Progenitor cell of endocrine pancreas (in vitro differentiated cells): Measurements from ENCODE around the gene NPEPL1. TPM values are rescaled to one million over a fixed set of nuclear protein-coding genes. Genes with fewer than 3 reads are reported as not detected.
A peak's percentile ranks its signal among the peaks of the same experiment; 100 is the strongest.
"Not testable (repeated sequence)": the region's sequence is repeated elsewhere in the genome, so short reads cannot be mapped to it uniquely, and the experiment has no call there.

Experiments
- DNase-seq: peaks from one replicate; pipeline ENCODE4 v3.0.0; 2021; ENCODE audit warnings: low spot score; ENCODE audit not compliant: unreplicated experiment
- H3K27ac Mint-ChIP-seq: 2 replicates; pipeline ENCODE4 v1.8.0; 2021; ENCODE audit warnings: mild to moderate bottlenecking, moderate library complexity, mixed read lengths
- H3K27me3 Mint-ChIP-seq: 2 replicates; pipeline ENCODE4 v1.8.0; 2021; ENCODE audit warnings: mixed read lengths
- H3K36me3 Mint-ChIP-seq: 2 replicates; pipeline ENCODE4 v1.8.0; 2022; ENCODE audit warnings: mixed read lengths; ENCODE audit not compliant: insufficient read depth
- H3K4me1 Mint-ChIP-seq: 2 replicates; pipeline ENCODE4 v1.8.0; 2021; ENCODE audit warnings: low read depth, mixed read lengths
- H3K4me3 Mint-ChIP-seq: 2 replicates; pipeline ENCODE4 v1.8.0; 2021; ENCODE audit warnings: low read depth, mild to moderate bottlenecking, moderate library complexity, mixed read lengths
- H3K9me3 Mint-ChIP-seq: 2 replicates; pipeline ENCODE4 v1.8.0; 2021; ENCODE audit warnings: low read depth, mixed read lengths
- long read RNA-seq: library from polyadenylated mRNA; unstranded; transcript quantifications from one replicate; pipeline ENCODE4 v2.0.0, GENCODE V29; 2020
- total RNA-seq: library from RNA; stranded (reverse); gene quantifications from 2 replicates; pipeline ENCODE4 v1.2.1, GENCODE V29; 2021
- TF ChIP-seq, protein P1 (sequence below): fragments of 200-600 bp; sonication (generic); IDR thresholded peaks from one replicate; pipeline ENCODE4 v1.5.0; 2021; ENCODE audit warnings: antibody characterized with exemption, mild to moderate bottlenecking; ENCODE audit not compliant: unreplicated experiment

Gene NPEPL1, protein sequence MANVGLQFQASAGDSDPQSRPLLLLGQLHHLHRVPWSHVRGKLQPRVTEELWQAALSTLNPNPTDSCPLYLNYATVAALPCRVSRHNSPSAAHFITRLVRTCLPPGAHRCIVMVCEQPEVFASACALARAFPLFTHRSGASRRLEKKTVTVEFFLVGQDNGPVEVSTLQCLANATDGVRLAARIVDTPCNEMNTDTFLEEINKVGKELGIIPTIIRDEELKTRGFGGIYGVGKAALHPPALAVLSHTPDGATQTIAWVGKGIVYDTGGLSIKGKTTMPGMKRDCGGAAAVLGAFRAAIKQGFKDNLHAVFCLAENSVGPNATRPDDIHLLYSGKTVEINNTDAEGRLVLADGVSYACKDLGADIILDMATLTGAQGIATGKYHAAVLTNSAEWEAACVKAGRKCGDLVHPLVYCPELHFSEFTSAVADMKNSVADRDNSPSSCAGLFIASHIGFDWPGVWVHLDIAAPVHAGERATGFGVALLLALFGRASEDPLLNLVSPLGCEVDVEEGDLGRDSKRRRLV
- total RNA-seq = 55.4 and 56.3 TPM in 2 replicates
- long read RNA-seq, transcript NPEPL1-201 (12 exons, 2,378 nt) = major isoform, 5 of 20 reads
- long read RNA-seq, partial matches to known transcripts = 1 of 20 reads
- long read RNA-seq, other reads (novel, unspliced or antisense) = 13 of 20 reads

DNA sequence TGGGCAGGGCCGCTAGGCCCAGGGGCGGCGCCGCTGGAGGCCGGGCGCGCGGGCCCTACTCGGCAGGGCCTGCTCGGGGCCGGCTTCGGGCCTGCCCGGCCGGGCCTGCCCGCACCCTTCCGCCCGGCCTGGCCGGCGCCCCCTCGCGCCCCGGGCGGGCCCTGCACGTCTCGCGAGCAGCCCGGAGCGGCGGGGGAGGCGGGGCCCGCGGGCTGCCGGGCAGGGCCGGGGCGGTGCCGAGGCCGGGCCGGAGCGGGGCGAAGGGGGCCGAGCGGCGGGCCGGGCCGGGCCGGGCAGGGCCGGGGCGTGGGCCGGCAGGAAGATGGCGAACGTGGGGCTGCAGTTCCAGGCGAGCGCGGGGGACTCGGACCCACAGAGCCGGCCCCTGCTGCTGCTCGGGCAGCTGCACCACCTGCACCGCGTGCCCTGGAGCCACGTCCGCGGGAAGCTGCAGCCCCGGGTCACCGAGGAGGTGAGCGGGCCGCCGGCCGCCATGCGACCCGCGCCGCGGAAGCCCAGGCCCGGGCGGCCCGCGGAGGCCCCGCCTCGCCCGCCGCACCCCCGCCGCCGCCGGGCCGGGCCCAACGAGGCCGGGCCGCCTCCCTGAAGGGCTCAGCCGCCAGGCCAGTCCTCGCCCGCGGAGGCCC, at the start of gene NPEPL1:
Gene NPEPL1, plus strand, starts transcription at position 222 of the 647 bp plus-strand sequence. Its CDS starts 101 bp downstream, at position 323.
- DNase-seq = peak; percentile 65

GRCh38 chr20:58642896-58643295, 49.7 kb upstream of the NPEPL1 start:
- not testable (repeated sequence) for H3K4me1 Mint-ChIP-seq, H3K9me3 Mint-ChIP-seq, H3K27ac Mint-ChIP-seq, H3K36me3 Mint-ChIP-seq, DNase-seq, H3K4me3 Mint-ChIP-seq
- H3K27me3 Mint-ChIP-seq = peaks cover 33% of the 10 kb centered on the region

More for the DNA sequence above, at the start of gene NPEPL1:
- Mint-ChIP-seq H3K27me3 (no peaks in the 10 kb centered on the region), H3K4me3 (peak within 1 kb of the TSS; percentile 67), H3K4me1 (no peaks in the 10 kb centered on the region), H3K9me3 (no peaks in the 10 kb centered on the region), H3K36me3 (peaks cover 6% of the 10 kb centered on the region), H3K27ac (peak within 1 kb of the TSS; percentile 86)
- TF ChIP-seq, protein P1, sequence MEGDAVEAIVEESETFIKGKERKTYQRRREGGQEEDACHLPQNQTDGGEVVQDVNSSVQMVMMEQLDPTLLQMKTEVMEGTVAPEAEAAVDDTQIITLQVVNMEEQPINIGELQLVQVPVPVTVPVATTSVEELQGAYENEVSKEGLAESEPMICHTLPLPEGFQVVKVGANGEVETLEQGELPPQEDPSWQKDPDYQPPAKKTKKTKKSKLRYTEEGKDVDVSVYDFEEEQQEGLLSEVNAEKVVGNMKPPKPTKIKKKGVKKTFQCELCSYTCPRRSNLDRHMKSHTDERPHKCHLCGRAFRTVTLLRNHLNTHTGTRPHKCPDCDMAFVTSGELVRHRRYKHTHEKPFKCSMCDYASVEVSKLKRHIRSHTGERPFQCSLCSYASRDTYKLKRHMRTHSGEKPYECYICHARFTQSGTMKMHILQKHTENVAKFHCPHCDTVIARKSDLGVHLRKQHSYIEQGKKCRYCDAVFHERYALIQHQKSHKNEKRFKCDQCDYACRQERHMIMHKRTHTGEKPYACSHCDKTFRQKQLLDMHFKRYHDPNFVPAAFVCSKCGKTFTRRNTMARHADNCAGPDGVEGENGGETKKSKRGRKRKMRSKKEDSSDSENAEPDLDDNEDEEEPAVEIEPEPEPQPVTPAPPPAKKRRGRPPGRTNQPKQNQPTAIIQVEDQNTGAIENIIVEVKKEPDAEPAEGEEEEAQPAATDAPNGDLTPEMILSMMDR = peak; percentile 20

DNA sequence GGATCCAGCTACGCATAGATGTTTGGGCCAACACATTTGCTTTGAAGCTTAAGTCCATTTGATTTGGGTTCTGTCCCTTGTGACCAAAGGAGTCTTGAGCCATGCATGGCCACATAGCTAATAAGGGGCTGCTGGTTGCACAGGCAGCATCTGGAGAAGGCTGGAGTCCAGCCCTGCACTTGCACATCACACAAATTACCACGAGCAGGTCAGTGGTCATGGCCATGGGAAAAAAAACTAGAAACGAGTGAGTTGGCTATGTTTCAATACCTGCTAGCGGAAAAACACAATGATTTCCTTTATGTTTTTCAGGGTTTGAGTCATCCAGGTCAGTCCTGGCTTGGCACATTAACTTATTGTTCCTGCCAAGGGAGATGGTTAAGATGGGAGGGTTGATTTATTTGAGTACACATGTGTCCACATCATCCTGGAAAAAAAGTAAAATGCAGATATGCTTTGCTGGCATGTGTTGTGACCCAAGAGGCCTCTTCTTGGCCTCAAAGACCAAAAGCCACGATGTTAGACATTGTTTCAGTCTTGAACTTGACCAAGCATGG, 47.1 kb upstream of the NPEPL1 start:
- Mint-ChIP-seq H3K36me3 (no peaks in the 10 kb centered on the region), H3K27me3 (peaks cover 23% of the 10 kb centered on the region), H3K27ac (no peak overlapping the region), H3K4me1 (peaks cover 5% of the 10 kb centered on the region), H3K4me3 (no peak overlapping the region), H3K9me3 (no peaks in the 10 kb centered on the region)
- DNase-seq = no peak
- TF ChIP-seq, protein P1 = no peak

- Mint-ChIP-seq H3K4me3 (no peak overlapping the region), H3K27ac (no peak overlapping the region), H3K36me3 (no peaks in the 10 kb centered on the region), H3K27me3 (peaks cover 20% of the 10 kb centered on the region), H3K4me1 (peaks cover 5% of the 10 kb centered on the region), H3K9me3 (no peaks in the 10 kb centered on the region)
- TF ChIP-seq, protein P1 = no peak
- DNase-seq = no peak
Observed at GRCh38 chr20:58646257-58646656, 46.3 kb upstream of the NPEPL1 start.

GRCh38 chr20:58646703-58647102, 45.9 kb upstream of the NPEPL1 start:
- Mint-ChIP-seq H3K27me3 (peaks cover 20% of the 10 kb centered on the region), H3K4me3 (no peak overlapping the region), H3K27ac (no peak overlapping the region), H3K36me3 (no peaks in the 10 kb centered on the region), H3K9me3 (no peaks in the 10 kb centered on the region), H3K4me1 (peaks cover 7% of the 10 kb centered on the region)
- TF ChIP-seq, protein P1 = no peak
- DNase-seq = no peak
